ENCODE data around the gene NUBP2. TPM values are rescaled to one million over a fixed set of nuclear protein-coding genes. Genes with fewer than 3 reads are reported as not detected.

The NUBP2 gene
- total RNA-seq, 1 experiment from 2014 or later = 50.2 TPM

DNA sequence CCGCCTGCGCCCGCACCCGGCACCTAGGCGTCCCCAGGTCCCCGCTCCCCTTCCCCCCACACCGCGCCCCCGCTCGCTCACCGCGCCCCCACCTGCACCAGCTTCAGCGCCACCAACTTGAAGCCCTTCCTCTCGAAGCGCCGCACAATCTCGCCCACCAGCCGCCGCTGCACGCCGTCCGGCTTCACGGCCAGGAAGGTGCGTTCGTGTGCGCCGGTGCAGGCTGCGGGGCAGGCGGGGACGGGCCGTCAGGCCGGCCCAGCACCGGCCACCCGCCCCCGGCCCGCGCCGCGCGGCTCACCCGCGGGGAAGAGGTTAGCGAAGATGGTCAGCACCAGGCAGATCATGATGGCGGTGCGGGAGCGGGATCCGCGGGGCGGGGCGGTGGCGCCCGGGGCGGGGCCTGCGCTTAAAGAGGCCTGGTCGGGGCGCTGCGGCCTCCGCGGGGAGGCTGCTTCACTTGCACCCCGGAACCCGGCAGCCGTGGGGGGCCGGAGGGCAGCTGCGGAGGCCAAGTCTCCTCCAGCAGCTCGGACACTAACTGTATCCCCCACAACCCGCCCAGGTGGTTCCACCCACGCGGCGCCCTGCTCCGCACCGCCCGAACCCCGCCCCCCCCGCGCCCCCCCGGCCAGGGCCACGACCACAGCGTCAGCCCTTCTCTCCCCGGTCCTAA is 11.4 kb upstream of the NUBP2 start, which contains the start of gene NME3:
Gene NME3, minus strand, starts transcription at position 356 of the 676 bp plus-strand sequence. Its CDS starts 9 bp downstream, at position 347.
- DNase-seq (ENCODE audit: extremely low read depth, low read depth) = peak; percentile 49

DNA sequence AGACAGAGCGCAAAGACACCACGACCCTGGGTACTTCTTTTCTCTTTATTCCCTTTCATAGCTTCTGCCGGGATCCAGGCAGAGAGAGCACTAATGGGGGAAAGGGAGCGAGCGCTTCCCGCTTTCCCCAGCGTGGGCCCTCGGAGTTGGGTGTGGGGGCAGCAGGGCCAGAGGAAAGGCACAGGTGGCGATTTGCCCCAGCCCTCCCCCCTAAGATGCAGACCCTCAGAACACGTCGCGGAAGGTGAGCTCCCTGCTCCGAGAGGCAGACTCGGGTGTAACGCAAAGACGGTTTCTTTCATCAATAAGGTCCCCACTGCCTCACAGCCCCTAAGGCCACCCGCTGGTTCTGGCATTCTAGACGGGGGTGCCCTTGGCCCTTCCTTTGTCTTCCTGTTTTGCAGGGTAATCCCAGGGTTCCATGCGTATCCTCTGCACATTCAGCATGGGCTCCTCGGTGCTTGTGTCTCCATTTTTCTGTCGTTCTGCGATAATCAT is 10.8 kb upstream of the NUBP2 start:
- no peak for DNase-seq (ENCODE audit: extremely low read depth, low read depth)

DNA sequence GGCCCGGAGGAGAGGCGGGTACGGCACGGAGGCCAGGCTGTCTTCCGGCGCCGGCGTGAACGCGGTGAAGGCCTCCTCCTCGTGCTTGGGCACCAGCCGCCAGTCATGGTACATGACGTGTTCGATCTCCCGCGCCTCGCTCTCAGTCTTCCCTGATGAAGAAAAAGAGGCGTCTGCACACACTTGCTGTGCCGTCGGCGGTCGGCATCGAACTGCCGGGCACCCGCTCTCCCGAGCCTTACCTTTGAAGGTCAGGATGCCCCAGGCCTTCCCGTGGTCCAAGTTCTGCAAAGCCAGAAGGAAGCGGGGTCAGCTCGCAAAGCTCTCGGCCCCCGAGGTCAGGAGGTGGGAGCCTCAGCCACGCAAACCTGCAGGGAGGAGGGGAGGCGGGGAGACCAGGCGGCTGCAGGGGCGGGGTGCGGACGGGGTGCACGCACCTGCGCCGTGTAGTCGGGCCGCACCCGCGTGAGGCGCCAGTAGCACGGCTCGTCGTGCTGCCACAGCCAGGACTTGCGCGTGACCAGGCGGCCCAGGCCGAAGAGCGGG is 10.3 kb upstream of the NUBP2 start, which contains the start of gene EME2:
Gene EME2, plus strand, starts transcription at position 449 of the 546 bp plus-strand sequence. CDS start 418 bp downstream, outside the sequence.
- no peak for DNase-seq (ENCODE audit: extremely low read depth, low read depth)

DNA sequence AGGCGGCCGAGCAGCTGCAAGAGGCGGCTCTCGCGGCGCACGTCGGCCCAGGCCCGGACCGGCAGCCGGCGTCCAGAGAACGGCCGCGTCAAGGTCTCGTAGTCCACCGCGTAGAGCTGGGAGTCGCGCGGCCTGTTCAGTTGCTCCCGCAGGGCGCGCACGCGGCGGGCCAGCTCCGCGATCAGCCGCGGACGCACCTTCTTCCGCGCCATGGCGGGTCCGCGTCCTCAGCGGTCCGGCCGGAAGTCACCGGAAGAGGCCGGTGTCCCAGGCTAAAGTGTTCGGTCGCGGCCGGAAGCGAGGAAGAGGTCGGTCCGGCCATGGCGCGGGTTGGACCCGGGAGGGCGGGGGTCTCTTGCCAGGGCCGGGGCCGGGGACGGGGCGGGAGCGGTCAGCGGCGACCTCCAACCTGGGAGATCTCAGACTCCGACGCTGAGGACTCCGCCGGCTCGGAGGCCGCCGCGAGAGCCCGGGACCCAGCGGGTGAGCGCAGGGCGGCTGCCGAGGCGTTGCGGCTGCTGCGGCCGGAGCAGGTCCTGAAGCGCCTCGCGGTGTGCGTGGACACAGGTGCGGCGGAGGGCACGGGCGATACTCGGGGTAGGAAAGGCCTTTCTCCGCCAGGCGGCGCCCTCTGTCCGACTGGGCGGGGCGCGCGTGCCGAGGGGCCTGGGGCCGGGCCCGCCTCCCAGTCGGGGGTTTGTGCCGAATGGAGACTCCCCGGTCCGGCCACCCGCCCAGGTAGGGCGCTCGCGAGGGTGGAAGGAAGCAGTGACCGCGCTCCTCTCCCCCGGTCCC is 9.7 kb upstream of the NUBP2 start, which contains the start of gene MRPS34:
Gene MRPS34, minus strand, starts transcription at position 227 of the 795 bp plus-strand sequence. Its CDS starts 15 bp downstream, at position 212.
- DNase-seq (ENCODE audit: extremely low read depth, low read depth) = peak; percentile 79

DNA sequence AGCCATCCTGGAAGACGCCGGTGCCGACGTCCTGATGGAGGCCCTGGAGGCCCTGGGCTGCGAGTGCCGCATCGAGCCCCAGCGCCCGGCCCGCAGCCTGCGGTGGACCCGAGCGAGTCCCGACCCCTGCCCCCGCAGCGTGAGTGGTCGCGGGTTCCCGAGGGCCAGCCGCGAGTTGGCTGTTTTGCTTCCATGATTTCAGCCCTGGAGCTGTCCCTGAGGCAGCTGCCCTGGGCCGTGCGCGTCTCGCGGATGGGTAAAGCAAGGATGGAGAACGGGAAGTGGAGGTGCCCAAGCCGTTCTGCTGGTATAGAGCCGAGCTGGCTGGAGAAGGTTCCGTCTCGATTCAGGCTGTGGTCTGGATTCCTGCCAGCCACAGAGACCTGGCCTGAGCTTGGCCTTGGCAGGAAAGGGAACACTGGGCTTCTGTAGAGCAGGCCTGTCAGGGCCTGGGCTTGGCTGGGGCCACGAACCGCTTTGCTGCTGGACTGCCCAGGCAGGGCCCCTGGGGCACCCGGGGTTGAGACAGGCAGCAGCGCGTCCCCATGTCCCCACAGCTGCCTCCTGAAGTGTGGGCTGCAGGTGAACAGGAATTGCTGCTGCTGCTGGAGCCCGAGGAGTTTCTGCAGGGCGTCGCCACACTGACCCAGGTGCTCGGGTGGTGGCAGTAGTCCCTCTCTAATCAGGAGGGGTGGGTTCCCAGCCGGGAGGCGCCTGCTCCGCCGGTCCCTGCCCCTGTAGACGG is 8.9 kb upstream of the NUBP2 start:
- DNase-seq (ENCODE audit: extremely low read depth, low read depth) = no peak

DNA sequence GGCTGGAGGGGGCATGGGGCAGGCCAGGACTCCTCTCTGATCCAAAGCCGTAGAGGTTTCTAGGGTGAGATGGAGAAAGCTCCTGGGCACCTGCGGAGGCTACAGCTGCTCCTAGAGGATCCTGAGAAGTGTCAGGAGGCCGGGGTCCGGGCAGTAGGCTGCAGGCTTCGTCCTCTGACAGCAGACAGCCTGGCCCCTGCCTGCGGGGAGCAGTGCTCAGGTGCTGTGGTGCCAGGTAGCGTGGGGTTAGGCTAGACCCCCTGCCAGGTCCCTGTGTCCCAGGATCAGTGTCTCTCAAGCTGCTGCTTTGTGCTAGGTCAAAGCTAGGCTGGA is 8.3 kb upstream of the NUBP2 start:
- DNase-seq (ENCODE audit: extremely low read depth, low read depth) = no peak

DNA sequence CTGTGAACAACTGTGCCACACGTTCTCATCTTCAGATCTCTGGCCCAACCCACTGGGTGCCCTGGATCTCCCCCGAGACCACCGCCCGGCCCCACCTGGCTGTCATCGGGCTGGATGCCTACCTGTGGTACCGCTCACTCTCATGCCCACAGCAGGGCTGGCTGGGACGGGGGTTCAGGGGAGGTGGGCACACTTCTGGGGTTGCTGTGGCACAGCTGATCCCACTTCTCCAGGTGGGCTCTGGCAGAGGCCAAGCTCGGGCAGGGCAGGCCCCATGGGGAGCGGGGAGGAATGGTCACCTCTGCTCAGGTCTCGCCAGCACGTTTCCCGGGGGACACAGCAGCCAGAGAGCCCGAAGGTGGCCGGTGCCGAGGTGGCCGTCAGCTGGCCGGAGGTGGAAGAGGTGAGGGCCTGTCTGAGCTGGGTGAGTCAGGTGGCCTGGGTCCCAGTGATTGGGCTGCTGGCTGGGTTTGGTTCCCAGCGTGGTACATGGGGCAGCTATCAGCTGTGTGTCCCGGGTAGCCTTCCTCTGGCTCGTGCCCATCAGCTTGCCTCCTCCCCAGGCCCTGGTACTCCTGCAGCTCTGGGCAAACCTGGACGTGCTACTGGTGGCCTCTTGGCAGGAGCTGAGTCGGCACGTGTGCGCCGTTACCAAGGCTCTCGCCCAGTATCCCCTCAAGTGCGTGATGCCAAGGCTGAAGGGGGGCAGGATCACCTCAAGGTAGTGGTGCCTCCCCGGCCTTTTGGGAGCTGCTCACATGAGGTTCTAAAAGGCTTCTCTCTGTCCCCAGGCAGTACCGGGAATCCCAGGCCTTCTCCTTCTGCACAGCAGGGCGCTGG is 7.5 kb upstream of the NUBP2 start:
- no peak for DNase-seq (ENCODE audit: extremely low read depth, low read depth)

DNA sequence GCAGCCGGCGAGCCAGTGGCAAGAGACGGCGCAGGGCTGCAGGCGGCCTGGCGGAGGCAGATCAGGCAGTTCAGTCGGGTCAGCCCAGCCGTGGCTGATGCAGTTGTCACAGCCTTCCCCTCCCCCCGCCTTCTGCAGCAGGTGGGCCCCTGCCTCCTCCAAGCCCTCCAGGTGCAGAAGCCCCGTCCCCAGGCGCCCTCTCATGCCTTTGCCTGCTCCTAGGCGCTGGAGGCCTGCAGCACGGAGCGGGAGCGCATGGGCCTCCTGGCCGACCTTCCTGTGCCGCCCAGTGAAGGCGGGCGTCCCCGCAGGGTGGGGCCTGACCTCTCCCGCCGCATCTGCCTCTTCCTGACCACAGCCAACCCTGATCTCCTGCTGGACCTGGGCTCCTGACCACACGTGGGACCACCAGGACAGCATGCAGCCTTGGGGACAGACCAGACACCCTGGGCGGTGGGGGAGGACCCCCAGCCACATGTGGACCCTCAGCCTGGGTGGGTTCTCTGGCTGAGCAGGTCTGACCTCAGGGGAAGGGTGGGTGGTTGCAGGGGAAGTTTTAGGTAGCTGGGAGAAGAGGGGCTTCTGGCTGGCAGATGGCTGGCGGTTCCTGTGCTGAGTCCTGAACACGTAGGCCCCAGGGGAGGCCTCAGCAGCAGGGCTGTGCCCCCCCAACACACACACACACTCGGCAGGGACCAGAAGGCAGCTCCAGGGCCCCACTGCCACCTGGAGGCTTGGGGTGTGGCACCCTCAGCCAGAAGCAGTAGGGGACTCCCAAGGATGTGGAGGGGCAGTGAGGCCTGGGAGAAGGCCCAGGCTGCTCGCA is 6.7 kb upstream of the NUBP2 start:
- no peak for DNase-seq (ENCODE audit: extremely low read depth, low read depth)

DNA sequence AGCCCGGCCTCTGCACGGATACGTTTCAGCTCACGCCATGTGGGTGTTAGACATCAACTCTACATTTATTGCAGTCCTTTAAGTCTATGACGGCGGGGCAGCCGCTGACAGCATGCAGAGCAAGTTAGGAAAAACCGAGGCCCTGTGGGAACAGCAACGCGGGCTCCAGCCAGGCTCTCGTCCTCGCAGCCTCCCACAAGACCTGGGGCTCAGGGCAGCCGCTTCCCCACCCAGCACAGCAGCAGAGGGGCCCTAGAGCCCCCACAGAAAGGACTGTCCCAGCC is 6.1 kb upstream of the NUBP2 start:
- DNase-seq (ENCODE audit: extremely low read depth, low read depth) = no peak

DNA sequence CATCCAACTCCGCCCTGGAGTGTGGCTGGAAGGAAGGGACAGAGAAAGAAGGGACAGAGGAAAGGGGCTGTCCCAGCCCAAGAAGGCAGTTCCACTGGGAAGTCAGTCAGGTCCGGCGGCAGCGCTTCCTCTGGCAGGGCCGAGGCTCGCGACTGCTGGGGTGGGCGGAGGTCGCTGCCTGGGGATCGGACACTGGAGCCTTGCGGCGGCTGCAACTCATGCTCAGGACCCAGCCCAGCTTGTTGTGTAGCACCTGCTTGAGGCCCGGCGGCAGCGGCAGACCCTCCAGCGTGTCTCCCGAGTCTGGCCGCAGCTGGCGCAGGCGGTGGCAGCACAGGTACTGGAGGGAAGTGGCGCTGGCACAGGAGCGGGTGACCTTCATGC is 5.8 kb upstream of the NUBP2 start:
- no peak for DNase-seq (ENCODE audit: extremely low read depth, low read depth)

DNA sequence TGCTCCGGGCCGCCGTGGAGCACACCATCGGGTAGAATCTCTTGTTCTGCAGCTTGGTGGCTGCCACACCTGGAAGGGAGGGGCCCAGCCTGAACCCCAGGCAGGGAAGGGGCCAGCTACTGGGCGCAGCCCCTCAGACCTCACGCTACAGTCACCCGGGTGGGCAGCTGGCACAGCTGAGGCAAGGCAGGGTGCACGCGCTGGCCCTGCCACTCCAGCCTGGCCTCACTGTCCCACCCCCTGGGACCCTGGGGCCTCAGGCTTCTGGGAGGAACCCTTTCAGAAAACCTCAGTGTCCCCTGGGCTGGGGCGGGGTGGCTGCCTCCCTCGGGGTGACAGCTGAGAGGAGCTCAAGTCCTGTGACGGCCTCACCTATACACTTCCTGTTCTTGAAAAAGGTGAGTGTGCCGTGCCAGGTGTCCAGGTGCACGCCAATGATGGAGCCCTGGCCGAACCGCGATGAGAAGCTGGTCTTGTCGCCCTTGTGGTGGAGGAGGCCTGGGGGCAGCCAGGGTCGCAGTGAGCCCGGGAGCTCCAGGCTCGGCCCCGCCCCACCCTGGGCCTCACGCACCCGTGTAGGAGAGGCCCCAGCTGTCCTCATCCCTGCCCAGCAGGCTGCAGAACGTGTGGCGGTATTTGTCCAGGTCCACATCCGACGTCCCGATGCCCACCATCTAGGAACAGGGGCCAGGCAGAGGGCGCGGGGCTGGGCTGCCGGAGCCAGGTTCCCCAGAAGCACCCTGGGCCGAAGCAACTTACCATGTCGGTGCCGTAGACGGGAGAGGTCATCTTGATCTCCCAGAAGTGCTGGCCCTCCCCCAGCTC is 5.2 kb upstream of the NUBP2 start:
- DNase-seq (ENCODE audit: extremely low read depth, low read depth) = no peak

DNA sequence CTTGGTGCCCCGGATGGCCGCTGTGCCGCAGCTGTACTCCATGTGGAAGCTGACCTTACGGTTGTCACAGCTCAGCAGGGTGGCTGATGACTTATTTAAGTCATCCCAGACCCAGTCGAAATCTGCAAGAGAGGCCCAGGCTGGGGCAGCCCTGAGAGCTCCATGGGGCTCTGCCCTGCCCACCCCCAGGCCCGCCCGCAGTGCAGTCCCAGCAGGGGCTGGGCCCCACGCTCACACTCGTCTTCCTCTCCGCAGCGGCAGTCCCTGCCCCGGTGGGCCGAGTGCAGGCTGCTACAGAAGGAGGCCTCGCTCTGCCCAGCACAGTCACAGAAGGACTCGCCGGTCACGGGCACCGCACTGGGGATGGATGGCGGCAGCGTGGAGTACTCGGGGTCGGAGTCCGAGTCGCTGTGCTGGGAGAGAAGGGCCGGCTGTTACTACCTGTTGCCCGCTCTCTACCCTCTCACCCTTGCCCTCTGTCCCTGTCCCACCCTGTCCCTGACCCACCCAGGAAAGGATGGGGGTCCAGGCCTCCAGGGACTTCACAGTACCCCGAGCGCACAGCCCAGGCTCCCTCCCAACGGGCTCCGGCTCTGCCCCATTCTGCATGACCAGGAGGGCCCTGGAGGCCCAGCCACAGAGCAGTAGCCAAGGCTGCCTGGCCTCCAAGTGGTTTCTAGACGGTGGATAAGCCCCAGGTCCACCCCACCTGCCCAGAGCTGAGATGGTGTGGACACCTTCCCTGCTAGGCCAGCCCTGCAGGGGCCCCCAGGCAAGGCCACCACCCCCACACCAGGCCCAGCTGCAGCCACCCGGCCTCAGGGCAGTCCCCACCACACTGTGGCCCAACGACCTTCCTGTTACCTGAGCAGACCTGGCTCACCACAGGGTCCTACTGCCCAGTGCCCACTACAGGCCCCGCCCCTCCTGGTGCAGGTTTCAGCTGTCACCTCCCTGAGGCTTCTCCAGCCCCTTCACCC is 4.3 kb upstream of the NUBP2 start:
- DNase-seq (ENCODE audit: extremely low read depth, low read depth) = no peak

DNA sequence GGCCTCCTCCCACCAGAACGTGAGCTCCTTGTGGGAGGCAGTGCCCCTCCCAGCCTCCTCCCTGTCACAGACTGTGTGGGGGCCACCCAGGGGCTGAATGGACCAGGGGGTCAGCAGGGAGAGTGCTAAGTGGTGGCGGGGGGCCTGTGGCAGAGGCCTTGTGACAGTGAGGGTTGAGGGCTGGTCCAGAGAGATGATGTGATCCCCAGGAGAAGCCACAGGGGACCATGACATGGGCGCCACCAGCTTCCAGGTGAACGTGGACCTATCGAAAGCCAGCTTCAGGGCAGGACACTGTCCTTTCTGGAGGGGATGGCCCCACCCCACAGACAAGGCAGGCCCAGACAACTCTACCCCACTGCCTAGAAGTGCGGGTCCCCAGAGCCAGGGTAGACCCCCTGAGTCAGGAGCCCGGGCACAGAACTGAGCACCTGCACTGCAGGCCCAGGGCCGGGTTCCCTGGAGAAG is 3.5 kb upstream of the NUBP2 start:
- no peak for DNase-seq (ENCODE audit: extremely low read depth, low read depth)

DNA sequence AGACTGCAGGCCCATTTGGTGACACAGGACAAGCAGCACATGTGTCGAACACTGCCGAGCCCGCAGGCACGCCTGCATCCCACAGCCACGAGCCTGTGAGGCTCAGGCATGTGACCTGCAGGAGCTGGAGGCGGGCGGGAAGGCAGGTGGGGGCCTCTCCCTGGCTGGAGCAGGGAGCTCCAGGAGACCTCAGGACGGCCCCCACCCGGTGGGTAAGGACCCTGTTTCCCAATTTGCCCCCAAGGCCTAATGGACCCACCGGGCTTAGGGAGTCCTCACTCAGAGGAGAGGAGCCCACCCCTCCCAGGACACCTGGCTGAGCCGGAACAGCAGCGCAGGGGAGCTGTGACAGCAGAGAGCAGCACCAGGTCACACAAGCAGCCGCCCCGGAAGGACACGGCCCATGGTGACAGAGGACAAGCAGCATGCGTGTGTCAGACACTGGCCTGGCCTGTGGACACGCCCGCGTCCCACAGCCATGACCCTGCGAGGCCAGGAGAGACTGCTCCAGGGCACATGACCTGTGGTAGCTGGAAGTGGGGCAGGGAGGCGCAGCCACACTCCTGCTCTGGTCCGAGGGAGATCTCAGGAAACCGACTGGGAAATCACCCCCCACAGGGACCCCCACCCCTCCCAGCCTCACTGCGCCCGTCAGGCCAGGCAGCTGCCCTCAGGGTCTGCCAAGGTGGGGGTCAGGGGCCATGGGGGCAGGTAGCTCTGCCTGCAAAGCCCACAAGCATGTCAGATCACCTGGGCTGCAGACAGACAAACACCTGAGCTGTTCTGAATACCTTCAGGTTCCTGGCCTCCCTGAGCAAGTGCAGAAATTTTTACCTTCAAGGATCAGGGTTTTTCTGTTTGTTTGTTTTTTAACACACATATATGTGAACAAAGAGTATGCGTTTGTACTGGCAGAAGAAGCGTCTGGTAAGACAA is 2.8 kb upstream of the NUBP2 start:
- no peak for DNase-seq (ENCODE audit: extremely low read depth, low read depth)

DNA sequence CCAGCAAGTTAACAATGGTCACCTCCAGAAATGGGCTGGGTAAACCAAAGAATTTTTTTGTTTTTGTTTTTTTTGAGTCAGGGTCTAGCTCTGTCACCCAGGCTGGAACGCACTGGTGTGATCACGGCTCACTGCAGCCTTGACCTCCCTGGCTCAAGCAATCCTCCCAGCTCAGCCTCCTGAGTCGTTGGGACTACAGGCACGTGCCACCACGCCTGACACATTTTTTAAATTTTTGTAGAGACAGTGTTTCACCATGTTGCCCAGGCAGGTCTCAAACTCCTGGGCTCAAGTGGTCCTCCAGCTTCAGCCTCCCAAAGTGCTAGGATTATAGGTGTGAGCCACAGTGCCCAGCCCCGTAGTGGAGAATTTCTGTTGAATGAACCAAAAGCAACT is 2.1 kb upstream of the NUBP2 start:
- DNase-seq (ENCODE audit: extremely low read depth, low read depth) = no peak

DNA sequence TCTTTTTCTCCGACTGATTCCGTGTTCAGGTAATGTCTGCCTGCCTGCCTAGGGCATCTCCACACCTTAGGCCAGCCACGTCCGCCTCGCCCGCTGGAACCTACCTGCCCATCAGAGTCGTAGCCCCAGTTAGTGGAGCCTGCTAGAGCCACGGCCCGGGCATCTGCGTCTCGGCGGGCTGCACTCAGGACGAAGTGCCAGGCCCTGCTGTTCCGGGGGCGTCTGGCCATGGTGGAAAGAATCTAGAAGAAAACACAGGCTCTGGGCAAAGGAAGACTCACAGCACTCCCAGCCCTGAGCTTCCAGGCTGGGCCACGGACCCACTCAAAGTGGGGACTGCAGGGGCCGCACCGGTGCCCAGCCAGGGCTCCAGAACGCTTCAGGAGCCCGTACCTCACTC is 1.5 kb upstream of the NUBP2 start:
- no peak for DNase-seq (ENCODE audit: extremely low read depth, low read depth)

All from NCI-H460 (cell line).